GM18868 (cell line): ENCODE data around the gene PAX5.

Source experiments
- ATAC-seq: cut with Tn5 transposase; IDR thresholded peaks from one replicate; pipeline ENCODE4 v1.9.1; 2021; ENCODE audit warnings: mild to moderate bottlenecking, moderate library complexity; ENCODE audit not compliant: unreplicated experiment

Gene PAX5

DNA sequence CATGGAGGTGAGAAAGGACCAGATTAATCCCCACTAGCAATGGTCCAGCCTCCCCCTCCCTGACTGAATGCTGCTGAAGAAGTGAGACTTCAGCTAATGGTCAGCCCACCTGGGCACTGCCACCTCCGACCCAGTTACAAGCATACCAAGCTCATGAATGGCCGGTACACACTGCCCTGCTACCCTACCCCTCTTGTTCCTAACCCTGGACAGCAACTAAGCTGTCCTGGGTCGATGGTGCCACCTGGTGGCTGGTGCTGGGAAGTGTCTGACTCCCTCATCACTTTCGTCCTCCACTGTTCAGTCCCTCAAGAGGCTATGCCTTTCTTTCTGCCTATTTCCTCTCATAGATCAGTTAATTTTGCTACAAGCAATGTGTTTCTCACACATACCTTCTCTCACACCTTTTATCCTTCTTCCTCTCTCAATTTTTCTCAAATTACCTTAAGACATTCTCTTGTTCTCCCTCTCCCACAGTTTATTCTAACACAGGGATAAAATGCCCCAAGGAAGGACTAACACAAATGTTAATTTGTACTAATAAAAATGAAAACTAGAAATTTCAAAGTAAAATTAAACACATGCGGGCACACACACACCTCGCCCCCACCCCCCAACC is 42.4 kb downstream of the PAX5 start:
- no peak for ATAC-seq

DNA sequence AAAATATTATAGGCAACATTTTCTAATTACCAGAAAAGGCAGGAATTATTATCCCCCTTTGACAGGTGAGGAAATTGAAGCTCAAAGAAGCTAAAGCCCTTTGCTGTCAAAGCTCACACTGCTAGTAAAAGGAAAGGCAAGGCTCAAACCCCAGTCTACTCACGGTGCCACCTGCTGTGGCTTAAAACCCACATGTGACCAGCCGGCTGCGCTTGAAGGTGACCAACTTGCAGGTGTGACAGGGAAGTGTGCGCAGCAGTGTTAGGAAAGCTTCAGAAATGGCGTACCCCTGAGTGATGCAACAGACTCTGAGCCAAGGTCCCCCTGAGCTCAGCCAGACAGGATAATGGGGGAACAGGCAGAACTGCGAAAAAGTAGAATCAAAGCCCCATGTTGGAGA is 45.2 kb downstream of the PAX5 start:
- ATAC-seq, result no peak

GRCh38 chr9:36987891-36988290 is 46.2 kb downstream of the PAX5 start:
- no peak for ATAC-seq

DNA sequence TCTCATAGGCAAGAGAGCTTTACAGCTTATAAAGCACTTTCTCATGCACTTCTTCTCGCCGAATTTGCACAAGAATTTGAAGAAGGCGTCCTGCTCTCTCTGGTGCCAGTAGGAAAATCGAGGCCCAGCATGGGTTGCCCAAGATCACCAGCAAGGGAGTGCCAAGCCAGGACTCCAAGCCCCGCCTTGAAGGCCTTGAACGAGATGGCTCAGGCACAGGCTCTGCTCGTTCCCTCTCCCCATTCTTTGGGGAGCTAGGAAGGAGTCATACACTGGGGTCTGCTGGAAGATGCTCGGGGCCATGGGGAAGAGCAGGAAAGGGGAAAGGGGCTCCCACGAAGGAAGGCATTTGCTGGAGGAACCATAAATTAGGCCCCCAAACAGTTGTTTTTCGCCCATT is 46.7 kb downstream of the PAX5 start:
- ATAC-seq, result no peak

GRCh38 chr9:36986468-36987408 is 47.3 kb downstream of the PAX5 start:
- no peak for ATAC-seq

- ATAC-seq, result no peak
These were observed 48.1 kb downstream of the PAX5 start for GRCh38 chr9:36985769-36986467.

DNA sequence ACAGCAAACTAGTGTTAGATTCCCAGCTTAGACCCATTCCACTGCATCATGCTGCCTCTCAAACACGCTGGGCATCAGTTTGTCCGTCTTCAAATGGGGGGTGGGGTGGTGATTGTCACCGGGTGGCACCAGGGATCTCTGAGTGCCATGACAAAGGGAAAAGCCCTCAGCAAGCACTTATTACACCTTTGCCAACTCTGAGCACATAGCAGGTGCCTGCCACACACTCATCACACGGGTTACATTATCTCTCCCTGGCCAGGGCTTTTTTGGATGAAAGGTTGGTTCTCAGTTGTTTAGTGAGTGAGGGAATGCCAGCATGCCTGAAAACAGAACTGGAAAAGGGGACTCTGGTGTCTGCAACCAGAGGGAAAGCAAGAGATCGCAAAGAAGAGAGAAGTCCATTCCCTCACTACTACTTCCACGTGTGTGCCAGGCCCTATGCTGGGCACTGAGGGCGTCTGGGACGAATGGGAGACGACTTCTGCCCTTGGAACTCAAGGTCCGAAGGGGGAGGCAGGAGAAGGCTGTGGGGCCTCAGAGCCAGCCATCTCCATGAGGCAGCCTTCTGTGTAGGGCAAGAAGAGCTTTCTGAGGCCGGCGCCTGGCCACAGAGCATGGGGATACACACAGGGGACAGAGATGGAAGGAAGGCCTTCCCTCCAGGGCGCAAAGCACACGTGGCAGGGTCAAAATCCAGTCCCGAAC is 48.9 kb downstream of the PAX5 start:
- ATAC-seq, result no peak

DNA sequence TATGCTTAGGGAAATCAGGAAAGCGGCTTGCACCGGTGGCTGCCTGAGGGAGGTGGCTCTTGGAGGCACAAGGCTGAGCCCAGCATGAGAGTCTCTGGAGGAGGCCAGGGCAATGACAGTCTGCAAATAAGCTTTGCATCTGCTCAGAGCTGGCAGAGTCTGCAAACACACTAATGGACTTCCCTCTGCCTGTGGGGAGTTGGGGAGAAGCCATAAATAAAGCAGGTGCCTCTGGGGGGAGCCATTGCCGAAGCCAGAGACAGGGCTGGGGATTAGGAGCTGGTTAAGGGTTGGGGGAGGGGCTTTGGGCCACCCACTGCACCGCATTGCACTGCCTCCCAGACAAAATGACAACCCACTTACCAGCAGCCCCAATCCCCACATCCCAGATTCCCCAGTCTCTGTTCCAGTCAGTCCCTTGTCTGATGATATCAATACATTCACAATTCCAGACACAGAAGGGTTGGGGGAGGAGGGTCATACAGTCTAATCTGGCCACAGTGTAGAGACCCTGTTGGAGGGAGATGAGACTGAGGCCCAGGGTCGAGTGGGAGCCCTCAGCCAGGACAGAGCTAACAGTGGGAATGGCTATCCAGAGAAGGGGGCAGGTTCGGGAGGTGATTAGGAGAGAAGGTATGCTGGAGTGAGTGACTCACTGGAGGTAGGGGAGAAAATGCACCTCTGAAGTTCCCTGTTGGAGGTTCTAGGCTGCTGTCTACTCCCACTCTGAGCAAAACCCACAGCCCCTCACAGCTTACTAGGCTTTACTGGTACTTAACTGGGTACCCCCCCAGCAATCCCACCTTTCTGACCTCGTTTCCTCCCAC is 53.7 kb downstream of the PAX5 start:
- no peak for ATAC-seq

DNA sequence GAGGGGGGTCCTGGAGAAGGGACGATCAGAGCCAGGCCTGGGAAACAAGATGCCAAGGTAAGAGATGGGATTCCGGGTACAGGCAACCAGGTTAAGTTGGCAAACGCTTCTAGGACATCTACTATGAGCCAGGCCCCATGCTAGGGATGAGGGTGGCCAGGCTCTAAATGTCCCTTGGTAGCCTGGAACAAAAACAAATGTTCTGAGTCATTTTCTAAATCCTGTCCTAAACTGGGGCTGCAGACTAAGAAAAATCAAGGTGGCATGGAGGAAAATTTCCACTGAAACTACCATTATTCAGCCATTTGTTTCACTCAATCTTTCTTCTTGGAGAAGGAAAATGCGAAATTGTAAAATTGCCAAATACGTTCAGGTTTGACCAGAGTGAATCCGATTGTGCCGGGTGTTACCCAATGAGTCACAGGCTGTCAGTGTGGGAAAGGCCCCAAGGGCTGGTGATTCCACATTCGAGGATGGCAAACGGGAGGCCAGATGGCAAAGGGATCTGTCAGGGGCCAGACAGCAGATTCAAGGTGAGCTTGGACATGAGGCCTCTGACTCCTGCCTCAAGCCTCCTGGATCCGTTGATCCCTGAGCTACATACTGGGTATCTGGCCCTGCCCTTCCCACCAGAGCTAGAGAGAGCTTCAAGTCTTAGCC is 57.6 kb downstream of the PAX5 start:
- ATAC-seq, result no peak

- no peak for ATAC-seq
These were observed 59.3 kb downstream of the PAX5 start for GRCh38 chr9:36974731-36975130.

DNA sequence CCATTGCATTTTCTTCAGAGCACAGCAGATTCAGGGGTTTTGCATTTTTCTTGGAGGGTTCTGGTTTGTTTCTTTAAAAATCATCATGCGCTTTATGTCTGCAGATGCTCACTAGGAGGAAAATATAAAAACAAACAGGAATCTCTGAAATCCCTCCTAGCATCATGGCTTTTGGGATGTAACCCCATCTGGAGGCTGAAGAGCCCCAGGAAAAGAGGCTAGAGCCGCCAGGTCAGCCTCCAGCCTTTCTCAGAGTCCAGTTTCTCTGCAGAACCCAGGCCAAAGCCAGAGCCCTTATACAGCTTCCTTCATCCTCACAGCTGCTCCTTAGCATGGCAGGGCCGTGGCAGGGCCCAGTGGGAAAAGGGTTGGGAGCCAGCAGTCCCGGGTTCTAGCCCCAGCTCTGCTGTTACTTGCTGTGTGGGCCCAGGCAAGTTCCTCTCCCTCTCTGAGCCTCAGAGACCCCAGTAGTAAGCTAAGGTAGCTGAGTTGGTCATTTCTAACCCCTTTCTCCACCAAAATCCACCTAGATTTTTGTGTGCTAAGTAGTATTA is 62.1 kb downstream of the PAX5 start:
- no peak for ATAC-seq

- ATAC-seq, result no peak
These were observed 63.8 kb downstream of the PAX5 start for GRCh38 chr9:36970007-36970888.

DNA sequence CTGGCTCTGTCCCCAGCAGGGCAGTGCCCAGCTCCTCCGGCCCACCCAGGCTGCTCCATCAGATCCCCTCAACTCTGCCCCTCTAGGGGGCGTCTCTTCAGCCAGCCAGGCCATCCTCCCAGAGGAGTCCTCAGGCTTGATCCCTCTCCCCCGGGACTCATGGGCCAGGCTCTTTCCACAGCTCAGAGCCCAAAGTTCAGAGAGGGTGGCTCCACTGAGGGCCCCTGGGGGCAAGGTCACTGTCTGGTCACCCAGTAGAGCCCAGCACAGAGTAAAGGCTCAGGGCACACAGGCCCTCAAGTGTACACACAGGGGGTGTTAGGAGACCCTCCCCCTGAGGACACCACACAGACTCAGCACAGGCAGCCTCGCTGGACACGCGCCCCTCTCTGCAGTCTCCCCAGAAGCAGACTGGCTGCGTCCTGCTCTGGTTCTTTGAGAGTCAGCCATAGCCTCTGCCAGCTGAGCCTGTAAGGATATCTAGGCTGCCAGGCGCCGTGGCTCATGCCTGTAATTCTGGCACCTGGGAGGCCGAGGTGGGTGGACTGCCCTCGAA is 64.8 kb downstream of the PAX5 start:
- no peak for ATAC-seq

DNA sequence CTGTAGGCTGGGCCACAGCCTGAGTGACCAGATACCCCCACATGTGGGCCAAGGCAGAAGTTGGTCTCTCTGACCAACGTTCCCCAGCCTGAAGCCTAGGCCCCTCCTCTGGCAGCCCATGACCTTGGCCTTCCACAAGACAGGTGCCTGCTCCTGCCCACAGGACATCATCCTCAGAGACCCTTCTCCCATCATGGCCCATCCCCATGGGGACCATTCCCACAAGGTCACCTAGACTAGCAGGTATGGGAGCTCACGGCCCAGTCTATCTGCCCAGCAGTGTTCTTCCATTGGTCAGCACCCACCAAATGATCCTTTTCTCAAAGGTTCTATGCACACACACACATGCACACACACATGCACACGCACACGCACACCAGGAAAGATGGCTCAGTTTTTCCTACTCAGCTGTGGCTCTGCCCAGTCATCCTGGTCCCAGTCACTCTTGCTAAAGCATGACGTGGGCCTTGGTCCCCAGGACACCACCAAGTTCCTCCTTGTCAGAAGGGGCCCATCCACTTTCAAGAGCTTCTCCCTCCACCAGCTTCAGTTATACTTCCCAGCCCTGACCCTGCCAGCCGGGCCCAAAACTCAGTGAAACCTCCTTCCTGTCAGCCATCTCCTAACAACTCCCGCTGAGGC is 65.4 kb downstream of the PAX5 start:
- no peak for ATAC-seq

DNA sequence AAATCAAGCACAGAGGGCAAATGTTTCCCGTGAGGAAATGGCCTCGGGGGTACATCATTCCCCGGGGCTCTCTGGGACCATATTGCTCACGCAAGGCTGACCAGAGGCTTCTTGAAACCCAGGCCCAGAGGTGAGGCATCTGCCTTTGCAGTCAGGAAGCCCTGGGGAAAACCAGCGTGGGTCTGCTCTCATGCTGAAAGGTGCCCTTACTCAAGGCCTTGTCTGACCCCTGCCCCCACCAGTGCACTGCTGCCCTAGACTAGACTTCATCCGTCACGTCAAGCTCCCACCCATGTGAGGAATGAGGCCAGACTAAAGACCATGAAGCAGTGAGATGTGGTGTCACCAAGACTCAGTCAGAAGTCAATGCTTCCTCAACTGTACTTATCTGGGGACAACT is 66.1 kb downstream of the PAX5 start:
- no peak for ATAC-seq

DNA sequence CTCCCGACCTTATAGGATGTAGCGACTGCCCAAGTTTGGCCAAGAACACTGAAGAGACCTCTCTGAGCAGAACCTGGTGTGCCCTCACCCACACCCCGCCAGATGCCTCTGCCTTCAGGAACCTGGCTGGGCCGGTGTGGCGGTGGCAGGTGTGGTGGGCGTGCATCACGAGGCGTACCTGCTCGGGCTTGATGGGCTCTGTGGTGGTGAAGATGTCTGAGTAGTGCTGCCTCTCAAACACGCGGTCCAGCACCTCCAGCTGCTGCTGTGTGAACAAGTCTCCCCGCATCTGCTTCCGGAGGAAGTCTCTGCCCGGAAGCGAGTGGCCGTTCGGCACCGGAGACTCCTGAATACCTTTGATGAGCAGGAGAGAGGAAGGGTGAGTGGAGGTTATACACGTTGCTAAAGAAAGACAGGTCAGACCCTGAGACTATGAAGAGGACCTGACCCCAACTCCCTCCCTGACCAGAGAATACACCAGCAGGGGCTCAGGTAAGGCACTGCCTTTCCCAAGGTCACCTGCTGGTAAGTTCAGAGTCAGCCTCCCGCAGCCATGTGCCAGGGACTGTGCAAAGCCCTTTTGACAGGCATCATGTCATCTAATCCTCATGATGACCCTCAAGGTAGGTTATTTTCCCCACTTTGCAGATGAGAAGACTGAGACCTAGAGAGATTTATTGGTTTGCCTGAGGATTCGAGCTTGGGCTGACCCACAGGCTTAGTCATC is 67.5 kb downstream of the PAX5 start:
- no peak for ATAC-seq

- no peak for ATAC-seq
These were observed 69.3 kb downstream of the PAX5 start for GRCh38 chr9:36964791-36965190.
